PC-3 (cell line): ENCODE results near the gene ATP1B2. TPM values are rescaled to one million over a fixed set of nuclear protein-coding genes. Genes with fewer than 3 reads are reported as not detected.

Experiments
- ATAC-seq: fragments of 200-7000 bp; cut with Tn5 transposase; 2 replicates; pipeline ENCODE4 v1.9.1; 2020; ENCODE audit warnings: mild to moderate bottlenecking, moderate library complexity
- BruUV-seq: library from RNA; stranded (reverse); fragments of 400-500 nt; replicated peaks from 2 replicates; lab custom pipeline; 2021; lab: Mats Ljungman, UMichigan
- CTCF ChIA-PET: fragments of 300-600 bp; sonication (Branson Sonifier 250); formaldehyde crosslinking; loops from one replicate; lab custom pipeline; 2022; ENCODE audit warnings: antibody characterized with exemption; lab: Charles Lee
- POLR2A ChIA-PET: fragments of 300-600 bp; sonication (Branson Sonifier 250); formaldehyde crosslinking; loops from one replicate; lab custom pipeline; 2022; ENCODE audit warnings: antibody characterized with exemption; ENCODE audit not compliant: unreplicated experiment; lab: Charles Lee
- DNase-seq: peaks from one replicate; pipeline ENCODE4 v3.0.0-alpha.2; 2015
- H2AFZ ChIP-seq: fragments of 300-600 bp; sonication (generic); 2 replicates; pipeline ENCODE4 v1.6.0; 2016; ENCODE audit warnings: antibody characterized with exemption, low read length
- H3F3A ChIP-seq: fragments of 300-600 bp; sonication (generic); one replicate; pipeline ENCODE4 v1.6.0; 2017; ENCODE audit warnings: antibody characterized with exemption, low read length, control low read depth, mild to moderate bottlenecking; ENCODE audit not compliant: unreplicated experiment
- H3K27ac ChIP-seq: fragments of 300-600 bp; sonication (generic); 2 replicates; pipeline ENCODE4 v1.5.1; 2016; ENCODE audit warnings: mild to moderate bottlenecking, low read length
- H3K27me3 ChIP-seq: fragments of 300-600 bp; sonication (generic); 2 replicates; pipeline ENCODE4 v1.6.1; 2016; ENCODE audit warnings: low read length, mixed read lengths
- H3K36me3 ChIP-seq: fragments of 300-600 bp; sonication (generic); 2 replicates; pipeline ENCODE4 v1.6.1; 2016; ENCODE audit warnings: low read depth, mixed run types, low read length, mixed read lengths
- H3K4me1 ChIP-seq: fragments of 300-600 bp; sonication (generic); 2 replicates; pipeline ENCODE4 v1.5.1; 2016; ENCODE audit warnings: low read length; ENCODE audit not compliant: insufficient read depth
- H3K4me2 ChIP-seq: fragments of 300-600 bp; sonication (generic); 2 replicates; pipeline ENCODE4 v1.6.0; 2016; ENCODE audit warnings: low read length
- H3K4me3 ChIP-seq: fragments of 300-600 bp; sonication (generic); 2 replicates; pipeline ENCODE4 v1.5.1; 2016; ENCODE audit warnings: mild to moderate bottlenecking, low read length, mixed read lengths
- H3K79me2 ChIP-seq: fragments of 300-600 bp; sonication (generic); 2 replicates; pipeline ENCODE4 v1.6.1; 2017; ENCODE audit warnings: low read length, mixed read lengths
- H3K9ac ChIP-seq: fragments of 300-600 bp; sonication (generic); 2 replicates; pipeline ENCODE4 v1.6.0; 2016; ENCODE audit warnings: mild to moderate bottlenecking, low read length
- H3K9me2 ChIP-seq: fragments of 300-600 bp; sonication (generic); replicated peaks from 2 replicates; pipeline ENCODE4 v1.6.1; 2016; ENCODE audit warnings: mixed run types, low read length, mixed read lengths
- H3K9me3 ChIP-seq: fragments of 300-600 bp; sonication (generic); 2 replicates; pipeline ENCODE4 v1.6.1; 2016; ENCODE audit warnings: low read length, mixed read lengths
- H4K20me1 ChIP-seq: fragments of 300-600 bp; sonication (generic); 2 replicates; pipeline ENCODE4 v1.6.1; 2016; ENCODE audit warnings: low read length, mixed read lengths
- EZH2 ChIP-seq: fragments of 300-600 bp; sonication (generic); IDR thresholded peaks from one replicate; pipeline ENCODE4 v1.6.1; 2017; ENCODE audit warnings: antibody characterized with exemption, mild to moderate bottlenecking, low read length; ENCODE audit not compliant: unreplicated experiment
- EZH2phosphoT487 ChIP-seq: fragments of 300-600 bp; sonication (generic); IDR thresholded peaks from 2 replicates; pipeline ENCODE4 v1.6.1; 2018; ENCODE audit warnings: mild to moderate bottlenecking, antibody characterized with exemption, low read length, borderline replicate concordance
- intact Hi-C: fragments of 100-400 bp; cut with micrococcal nuclease; formaldehyde crosslinking; loops from 2 replicates; pipeline ENCODE4 v1.9.0; 2023
- total RNA-seq: library from RNA; depleted of rRNA; stranded (reverse); fragments of >200 nt; gene quantifications from 2 replicates; pipeline ENCODE4 v1.2.3, GENCODE V29; 2014
- TF ChIP-seq, protein P1 (sequence below): fragments of 300-600 bp; sonication (generic); conservative IDR thresholded peaks from 2 replicates; pipeline ENCODE4 v1.5.1; 2017; ENCODE audit warnings: antibody characterized with exemption, low read depth, mild to moderate bottlenecking, low read length

Gene ATP1B2
- total RNA-seq, 1 experiment from 2014 or later, result not detected

- intact Hi-C loops, result loop anchor here (5.0 kb wide), 3 partner anchors 56 to 251 kb away; partner anchors contain the start of genes CD68, FGF11, SHBG and TMEM102
- H3K9ac ChIP-seq, result peak within 1 kb of the TSS; percentile 88
- no peaks in the 10 kb centered on the region for H3K9me2 ChIP-seq
- TF ChIP-seq, protein P1, sequence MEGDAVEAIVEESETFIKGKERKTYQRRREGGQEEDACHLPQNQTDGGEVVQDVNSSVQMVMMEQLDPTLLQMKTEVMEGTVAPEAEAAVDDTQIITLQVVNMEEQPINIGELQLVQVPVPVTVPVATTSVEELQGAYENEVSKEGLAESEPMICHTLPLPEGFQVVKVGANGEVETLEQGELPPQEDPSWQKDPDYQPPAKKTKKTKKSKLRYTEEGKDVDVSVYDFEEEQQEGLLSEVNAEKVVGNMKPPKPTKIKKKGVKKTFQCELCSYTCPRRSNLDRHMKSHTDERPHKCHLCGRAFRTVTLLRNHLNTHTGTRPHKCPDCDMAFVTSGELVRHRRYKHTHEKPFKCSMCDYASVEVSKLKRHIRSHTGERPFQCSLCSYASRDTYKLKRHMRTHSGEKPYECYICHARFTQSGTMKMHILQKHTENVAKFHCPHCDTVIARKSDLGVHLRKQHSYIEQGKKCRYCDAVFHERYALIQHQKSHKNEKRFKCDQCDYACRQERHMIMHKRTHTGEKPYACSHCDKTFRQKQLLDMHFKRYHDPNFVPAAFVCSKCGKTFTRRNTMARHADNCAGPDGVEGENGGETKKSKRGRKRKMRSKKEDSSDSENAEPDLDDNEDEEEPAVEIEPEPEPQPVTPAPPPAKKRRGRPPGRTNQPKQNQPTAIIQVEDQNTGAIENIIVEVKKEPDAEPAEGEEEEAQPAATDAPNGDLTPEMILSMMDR, result peak; percentile 94
- no peak for TF ChIP-seq EZH2
- H3K36me3 ChIP-seq, result no peaks in the 10 kb centered on the region; the same call in 1 of the 2 replicates
- peak within 1 kb of the TSS; percentile 85 for H3K4me3 ChIP-seq
- H3K79me2 ChIP-seq, result peaks cover 59% of the 10 kb centered on the region
- ChIA-PET POLR2A (interaction anchor here (0.6 to 0.7 kb wide), 2 partner anchors 61 to 463 kb away, joined by 3 to 4 read pairs; partner anchors contain the start of gene SAT2), CTCF (interaction anchor here (0.5 to 2.1 kb wide), 11 partner anchors 15 to 885 kb away, joined by 3 to 8 read pairs (median 4); partner anchors contain the start of genes CD68, SAT2 and TMEM256)
- H2AFZ ChIP-seq, result peak within 1 kb of the TSS; percentile 79
- H3K4me1 ChIP-seq, result peaks cover 16% of the 10 kb centered on the region
- DNase-seq (peak; percentile 97), ATAC-seq (peak; percentile 87)
- no peaks in the 10 kb centered on the region for H3K9me3 ChIP-seq
- H3K27me3 ChIP-seq, result no peaks in the 10 kb centered on the region
- H4K20me1 ChIP-seq, result peaks cover 7% of the 10 kb centered on the region; the same call in 1 of the 2 replicates
- peak within 1 kb of the TSS; percentile 96 for H3K27ac ChIP-seq
- peak within 1 kb of the TSS; percentile 88 for H3K4me2 ChIP-seq
- no peaks in the 10 kb centered on the region for H3F3A ChIP-seq
- BruUV-seq, result TSS peak; percentile 14
Measured at GRCh38 chr17:7687908-7688807, 37.4 kb downstream of the ATP1B2 start, which contains the start of gene WRAP53. Gene WRAP53, plus strand, starts transcription at chr17:7688477. Its CDS starts 172 bp downstream, at chr17:7688649.

DNA sequence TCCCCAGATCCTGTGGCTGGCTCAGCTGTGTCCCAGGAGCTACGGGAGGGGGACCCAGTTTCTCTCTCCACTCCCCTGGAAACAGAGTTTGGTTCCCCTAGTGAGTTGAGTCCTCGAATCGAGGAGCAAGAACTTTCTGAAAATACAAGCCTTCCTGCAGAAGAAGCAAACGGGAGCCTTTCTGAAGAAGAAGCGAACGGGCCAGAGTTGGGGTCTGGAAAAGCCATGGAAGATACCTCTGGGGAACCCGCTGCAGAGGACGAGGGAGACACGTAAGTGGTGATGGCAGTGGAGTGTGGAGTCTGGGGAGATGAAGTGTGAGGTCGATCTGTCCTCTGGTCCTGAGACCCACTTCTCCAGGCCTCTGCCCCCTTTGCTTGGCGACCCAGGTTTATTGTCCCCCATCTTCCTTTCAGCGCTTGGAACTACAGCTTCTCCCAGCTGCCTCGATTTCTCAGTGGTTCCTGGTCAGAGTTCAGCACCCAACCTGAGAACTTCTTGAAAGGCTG, 38.1 kb downstream of the ATP1B2 start:
- H4K20me1 ChIP-seq, result peaks cover 7% of the 10 kb centered on the region; the same call in 1 of the 2 replicates
- no peaks in the 10 kb centered on the region for H3K27me3 ChIP-seq
- ChIA-PET POLR2A (no interaction called here), CTCF (interaction anchor here (0.5 to 2.1 kb wide), 5 partner anchors 14 to 285 kb away, joined by 3 to 15 read pairs (median 6); partner anchors contain the start of gene TMEM256)
- intact Hi-C loops, result loop anchor here (5.0 kb wide), 3 partner anchors 57 to 252 kb away; partner anchors contain the start of genes CD68, FGF11, SHBG and TMEM102
- H3K4me3 ChIP-seq, result peak overlapping the region; percentile 85
- TF ChIP-seq, protein P1, result no peak
- no peak for TF ChIP-seq EZH2
- TF ChIP-seq EZH2phosphoT487, result no peak
- no peaks in the 10 kb centered on the region for H3K9me3 ChIP-seq
- no peaks in the 10 kb centered on the region for H3K9me2 ChIP-seq
- no TSS peak for BruUV-seq
- H3K27ac ChIP-seq, result no peak overlapping the region
- ATAC-seq (no peak), DNase-seq (no peak)
- peaks cover 16% of the 10 kb centered on the region for H3K4me1 ChIP-seq
- no peaks in the 10 kb centered on the region; the same call in 1 of the 2 replicates for H3K36me3 ChIP-seq
- peak overlapping the region; percentile 82 for H3K9ac ChIP-seq
- peak overlapping the region; percentile 79 for H2AFZ ChIP-seq
- no peaks in the 10 kb centered on the region for H3F3A ChIP-seq
- peaks cover 52% of the 10 kb centered on the region for H3K79me2 ChIP-seq
- H3K4me2 ChIP-seq, result peak overlapping the region; percentile 88
